ENCODE measurements around the gene HCRTR1.

Gene HCRTR1

DNA sequence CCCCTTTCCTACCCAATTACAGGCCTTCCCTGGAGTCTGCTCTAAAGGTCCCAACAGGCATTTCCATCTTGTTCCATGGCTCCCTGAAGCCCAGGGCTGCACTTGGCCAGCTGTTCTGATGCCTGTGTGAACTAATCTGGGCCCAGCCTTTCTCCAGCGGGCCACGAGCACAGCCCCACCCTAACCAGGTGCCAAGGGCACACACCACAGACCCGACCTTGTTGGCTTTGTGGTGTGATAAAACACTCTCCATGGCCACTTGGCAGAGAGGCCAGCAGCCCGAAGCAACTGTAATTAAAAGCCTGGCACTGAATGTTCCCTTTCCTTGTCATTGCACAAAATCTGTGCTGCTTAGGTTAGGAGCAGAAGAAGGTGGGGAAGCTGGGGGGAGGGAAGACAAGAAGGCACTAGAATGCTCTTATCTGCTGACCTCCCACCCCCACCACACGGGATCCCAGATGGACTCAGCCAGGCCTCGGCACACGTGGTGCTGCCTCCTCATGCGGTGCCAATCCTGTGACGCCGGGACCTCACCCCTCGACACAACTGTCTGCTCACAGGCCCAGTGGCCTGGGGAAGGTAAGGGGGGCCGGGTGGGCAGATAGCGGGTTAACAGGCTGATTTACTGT, 9.9 kb downstream of the HCRTR1 start:
- no peak for DNase-seq

DNA sequence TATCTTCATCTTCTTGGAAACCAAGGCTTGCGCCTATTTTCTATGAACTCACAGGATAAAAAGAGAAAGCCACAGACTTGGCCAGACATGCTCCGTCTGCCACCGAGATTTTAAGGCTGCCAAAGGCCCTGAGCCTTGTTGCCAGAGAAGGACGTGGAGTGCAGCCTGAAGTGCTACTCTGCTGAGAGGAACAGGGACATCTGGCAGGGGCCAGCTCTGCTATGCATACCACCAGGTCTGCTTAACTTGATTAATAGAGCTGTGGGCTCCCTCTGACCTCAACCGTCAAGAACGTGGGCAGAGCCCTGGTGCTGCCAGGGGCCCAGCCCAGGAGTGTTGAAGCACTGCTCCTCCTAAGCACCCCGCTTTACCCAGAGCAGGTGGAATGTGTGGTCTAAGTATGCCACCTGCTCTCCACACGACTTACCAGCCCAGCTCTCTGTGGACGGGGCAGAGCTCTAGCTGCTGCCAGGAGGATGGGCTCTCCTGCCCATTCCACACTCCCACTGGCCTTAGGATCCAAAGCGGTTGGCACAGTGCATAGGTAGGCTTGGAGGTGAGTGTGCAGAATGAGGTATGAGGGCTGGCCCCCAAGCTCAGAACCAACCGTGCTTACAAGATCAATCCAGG, 10.6 kb downstream of the HCRTR1 start:
- no peak for DNase-seq

DNA sequence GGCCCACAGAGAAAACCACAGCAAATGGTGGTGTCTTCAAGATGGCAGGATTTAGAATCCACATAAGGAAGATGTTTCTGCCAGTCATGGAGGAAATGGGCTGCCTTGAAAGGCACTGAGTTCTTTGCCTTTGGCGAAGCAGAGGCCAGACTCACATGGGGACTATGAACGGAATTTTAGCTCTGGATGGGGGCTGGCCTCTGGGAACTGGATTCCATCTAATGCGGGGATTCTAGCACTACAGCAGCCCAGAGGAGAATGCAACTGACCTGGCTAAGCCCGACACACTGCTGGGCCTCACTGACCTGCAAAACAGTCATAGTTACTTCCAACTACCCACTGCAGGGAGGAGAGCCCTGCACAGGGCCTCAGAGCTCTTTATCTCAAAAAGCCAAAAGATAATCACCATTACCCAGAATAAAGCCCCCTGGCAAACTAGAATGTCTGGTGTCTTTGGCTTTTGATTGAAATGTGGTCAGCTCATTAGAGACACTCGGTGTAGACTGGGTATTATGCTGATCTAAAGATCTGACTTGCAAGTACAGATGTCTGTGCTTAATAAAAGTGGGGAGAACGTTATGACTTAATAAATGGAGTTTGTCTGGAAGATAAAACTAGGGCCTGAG, 11.6 kb downstream of the HCRTR1 start:
- DNase-seq = no peak

DNA sequence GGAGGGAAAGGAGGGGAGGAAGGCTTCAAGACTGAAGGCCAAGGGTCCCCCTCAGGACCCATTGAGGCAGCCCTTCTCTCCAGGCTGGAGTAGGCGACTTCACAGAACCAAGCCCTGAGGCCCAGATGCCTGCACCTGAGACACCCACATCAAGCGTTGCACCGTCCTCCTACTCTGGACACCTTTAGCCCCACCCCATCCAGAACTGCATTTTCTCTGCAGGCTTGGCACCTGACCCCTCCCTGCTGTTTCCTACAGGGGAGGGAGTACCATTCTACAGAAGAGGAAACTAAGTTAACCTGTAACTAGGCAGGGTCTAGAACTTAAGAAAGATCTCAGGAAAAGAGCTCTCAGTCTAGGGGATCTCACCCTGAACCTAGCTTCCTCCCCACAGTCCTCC, 15.2 kb downstream of the HCRTR1 start:
- DNase-seq = no peak

DNA sequence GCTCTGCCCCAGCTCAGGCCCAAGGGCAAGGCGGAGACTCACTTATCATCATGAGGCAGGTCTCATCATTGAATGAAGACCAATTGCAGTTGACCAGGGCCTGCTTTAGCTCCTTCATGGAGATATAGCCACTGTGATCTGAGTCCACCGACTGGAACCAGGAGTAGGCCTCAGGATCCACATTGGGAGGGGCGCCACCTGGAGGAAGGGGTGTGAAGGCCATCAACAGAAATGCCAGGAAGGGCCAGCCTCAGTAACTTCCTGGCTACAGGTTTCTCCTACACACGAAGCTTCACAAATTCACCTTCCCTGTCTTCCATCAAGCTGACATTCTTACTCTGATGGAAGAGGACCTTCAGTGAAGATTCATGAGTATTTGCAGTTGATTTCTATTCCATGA, 15.6 kb downstream of the HCRTR1 start:
- no peak for DNase-seq

- no peak for DNase-seq
Observed at GRCh38 chr1:31637915-31638673, 20.6 kb downstream of the HCRTR1 start.

DNA sequence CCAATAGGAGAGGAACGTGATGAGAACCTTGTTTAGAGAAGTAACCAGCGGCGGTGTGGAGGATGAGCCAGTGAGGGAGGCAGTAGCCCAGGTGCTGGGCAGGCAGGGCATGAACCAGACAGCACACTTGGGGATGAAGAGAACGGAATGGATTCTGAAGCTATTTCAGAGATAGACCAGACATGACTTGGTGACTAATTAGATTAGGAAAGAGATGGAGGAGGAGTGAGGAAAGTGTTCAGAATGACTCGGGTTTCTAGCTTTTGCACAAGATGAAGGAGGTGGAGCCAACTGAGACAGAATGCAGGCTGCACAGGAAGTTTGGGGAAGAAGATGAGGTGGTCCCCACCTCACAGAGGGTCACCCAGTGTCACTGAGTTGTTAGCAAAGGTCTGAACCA, 22.1 kb downstream of the HCRTR1 start:
- no peak for DNase-seq

- no peak for DNase-seq
Observed at GRCh38 chr1:31640179-31640578, 22.7 kb downstream of the HCRTR1 start.

DNA sequence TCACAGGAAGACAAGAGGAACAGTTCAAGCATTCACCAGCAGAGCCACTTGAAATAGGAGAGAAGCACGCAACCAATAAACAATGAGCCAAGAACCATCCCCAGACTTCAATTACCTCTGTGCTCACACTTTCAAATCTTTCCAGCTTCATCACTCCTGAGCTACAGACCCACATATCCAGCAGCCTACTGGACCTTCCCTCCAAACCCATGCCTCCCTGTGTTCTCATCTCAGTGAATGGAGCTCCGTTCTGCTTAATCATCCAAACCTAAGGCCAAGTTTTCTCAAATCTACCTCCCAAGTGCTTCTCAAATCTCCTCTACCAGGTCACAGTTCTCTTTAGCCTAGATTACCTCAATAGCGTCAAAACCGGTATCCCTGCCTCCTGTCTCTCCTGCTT, 23.5 kb downstream of the HCRTR1 start:
- no peak for DNase-seq

- no peak for DNase-seq
Observed at GRCh38 chr1:31642366-31642765, 24.9 kb downstream of the HCRTR1 start.

DNA sequence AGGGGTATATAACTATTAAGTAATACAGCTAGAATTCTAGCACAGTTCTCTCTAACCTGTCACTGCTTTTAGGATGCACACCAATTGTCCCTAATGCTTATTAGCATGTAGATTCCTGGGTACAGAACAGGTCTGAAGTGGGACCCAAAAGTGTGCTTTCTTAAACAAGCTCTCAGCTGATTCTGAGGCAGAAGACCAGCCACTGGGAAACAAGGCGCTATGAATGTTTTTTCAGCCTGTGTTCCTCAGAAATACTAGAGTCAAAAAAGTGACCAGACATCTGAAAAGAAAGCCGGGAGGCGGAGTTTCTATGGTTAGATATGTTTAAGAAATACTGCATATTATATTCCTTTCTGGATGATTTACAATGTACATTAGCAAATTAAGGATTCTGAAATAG, 25.4 kb downstream of the HCRTR1 start:
- DNase-seq = no peak

DNA sequence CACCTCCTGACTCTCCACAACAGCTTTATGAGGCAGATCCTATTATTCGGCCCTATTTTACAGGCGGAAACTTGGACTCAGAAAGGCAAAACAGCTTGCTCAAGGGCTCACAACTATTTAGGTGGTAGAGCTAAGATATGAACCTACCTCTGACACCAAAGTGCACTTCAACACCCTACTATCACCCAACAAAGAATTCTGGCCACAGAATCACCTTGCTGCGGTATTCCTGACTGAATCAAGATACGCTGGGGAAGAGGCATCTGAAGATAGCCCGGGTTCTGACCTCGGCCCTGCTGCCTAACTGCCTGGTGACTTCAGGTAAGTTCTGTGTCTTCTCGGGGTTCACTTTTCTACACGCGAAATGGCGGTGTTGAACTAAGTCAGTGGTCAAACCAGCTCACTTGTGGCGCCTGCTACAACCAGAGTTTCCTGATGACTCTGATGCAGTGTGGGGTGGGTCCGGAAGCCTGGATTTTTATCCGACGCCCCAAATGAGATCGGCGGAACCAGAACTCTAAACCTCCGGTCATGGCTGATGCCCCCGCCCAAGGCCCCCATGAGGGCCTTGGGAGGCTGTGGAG, 26.6 kb downstream of the HCRTR1 start:
- DNase-seq = peak; percentile 82

- DNase-seq = peak; percentile 99
Observed at GRCh38 chr1:31644560-31645273, 27.2 kb downstream of the HCRTR1 start, which contains the start of gene PEF1. Gene PEF1, minus strand, starts transcription at chr1:31644876. Its CDS starts 12 bp downstream, at chr1:31644864.

DNA sequence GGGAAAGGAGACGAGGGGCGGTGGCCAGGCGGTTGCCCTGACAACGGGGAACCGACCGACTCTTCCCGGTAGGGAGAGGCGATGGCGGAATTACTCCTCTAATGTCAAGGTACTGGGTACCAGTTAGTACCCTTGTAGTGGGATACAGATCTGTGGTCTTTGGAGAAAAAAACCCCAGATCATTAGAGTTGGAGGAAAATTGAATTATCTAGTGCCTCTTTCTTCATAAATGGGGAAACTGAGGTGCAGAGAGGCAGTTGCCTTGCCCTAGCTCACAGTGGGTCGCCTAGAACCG, 27.7 kb downstream of the HCRTR1 start:
- no peak for DNase-seq

- DNase-seq = no peak
Observed at GRCh38 chr1:31646259-31646960, 28.9 kb downstream of the HCRTR1 start.

DNA sequence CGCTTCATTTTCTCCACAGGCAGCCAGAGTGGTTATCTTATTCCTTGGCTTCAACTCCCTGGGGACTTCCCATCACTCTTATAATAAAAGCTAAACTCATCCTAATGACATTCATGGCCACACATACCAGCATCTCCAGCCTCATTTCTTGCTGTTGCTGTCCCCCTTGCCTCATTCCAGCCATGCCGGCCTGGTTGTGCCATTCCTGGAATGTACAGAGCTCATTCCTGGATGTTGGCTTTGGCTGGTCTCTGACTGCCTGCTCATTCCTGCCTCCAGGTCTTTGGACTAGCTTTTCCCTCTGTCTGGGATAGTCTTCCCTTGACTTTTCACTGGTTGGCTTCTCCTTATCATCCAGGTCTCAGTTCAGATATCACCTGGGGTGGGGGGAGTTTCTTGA, 29.6 kb downstream of the HCRTR1 start:
- DNase-seq = no peak

- no peak for DNase-seq
Observed at GRCh38 chr1:31648190-31648589, 30.7 kb downstream of the HCRTR1 start.

DNA sequence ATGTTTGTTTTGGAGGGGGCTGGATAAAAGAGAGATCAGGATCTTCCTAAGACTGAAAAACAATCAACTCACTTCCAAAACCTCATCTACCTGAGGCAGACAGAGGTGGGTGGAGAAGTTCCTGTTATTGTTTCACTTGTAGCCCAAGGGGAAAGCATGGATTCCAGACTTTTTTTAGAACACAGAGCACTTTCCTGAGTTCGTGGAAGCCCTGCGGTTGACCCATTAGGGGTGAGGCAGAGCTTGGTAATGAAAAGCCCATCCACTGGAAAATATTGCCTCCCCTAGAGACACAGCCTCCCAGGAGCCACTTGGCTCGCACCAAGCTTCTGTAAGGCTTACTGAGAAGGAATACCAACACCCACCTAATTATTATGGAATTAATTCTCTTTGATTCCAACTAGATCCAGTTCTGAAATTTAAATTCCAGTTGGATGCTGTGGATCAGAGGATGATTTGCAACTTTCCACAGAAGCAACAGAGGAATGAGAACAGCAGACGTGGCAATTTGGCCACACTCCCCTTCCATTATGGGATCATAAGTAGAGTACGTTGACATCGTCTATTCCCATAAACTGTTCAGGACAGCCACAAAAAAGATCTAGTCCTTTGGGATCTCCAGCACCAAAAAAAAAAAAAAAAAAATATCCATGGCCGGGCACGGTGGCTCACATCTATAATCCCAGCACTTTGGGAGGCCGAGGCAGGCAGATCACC, 31.3 kb downstream of the HCRTR1 start:
- no peak for DNase-seq

DNA sequence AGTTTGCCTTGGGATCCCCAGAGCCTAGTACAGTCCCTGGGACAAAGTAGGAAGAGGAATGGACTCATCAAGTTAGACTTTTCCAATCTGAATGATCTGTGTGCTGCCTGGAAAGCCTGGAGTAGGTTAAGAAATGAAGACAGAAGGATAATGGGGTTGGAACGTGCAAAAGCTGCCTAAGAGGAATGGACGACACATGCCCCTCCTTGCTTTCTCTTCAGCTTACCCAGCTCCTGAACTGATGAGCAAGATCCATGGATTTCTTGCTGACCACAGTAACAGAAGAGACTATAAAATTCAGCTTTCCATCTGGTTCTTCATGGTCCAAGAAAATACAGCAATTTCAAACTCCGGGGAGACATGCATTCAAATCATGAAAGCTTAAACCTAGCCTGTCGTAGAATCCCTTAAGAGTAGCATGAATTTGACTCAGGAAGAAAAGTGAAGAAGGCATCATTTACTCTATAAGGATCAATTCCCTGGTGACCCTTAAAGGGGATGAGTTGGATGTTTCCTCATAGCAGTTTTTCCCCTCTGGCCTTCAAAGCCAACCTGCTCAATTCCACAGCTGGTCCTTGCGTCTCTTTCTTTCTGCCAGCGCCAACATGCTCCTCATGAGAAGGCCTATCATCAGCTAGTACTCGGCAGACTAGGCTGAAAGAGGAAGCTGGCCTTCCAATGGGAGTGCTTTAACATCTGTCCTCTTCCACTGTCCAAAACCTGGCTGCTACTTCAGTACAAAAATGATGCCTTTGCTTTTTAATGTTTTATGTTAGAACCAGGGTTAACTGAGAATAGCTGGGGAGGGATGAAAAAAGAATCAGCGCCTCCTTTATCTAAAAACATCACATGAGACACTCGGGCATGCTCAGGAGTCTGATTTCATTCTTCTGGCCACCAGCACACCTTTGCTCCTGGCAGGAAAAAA, 32.9 kb downstream of the HCRTR1 start:
- no peak for DNase-seq

- no peak for DNase-seq
Observed at GRCh38 chr1:31651089-31651420, 33.6 kb downstream of the HCRTR1 start.

DNA sequence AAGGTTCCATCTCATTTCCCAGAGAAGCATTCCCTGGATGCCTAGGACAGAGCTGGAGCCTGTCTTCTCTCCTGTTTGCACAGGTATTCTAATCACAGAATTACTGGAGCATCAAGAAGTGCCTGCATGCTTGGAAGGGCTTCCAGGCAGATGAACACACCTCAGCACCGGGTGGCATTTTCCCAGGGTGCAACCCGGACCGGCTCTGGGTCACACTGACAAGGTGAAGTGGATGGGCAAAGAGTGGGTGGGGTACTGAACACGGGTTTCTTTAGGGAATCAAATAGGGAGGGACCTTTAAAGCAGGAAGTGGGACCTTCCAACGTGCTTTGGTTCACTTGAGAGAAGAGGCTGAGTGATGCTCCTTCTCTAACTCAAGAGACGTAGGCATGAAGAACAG, 34.3 kb downstream of the HCRTR1 start:
- no peak for DNase-seq

All from CD4-positive, alpha-beta T cell treated with Interleukin-21 for 1 hour (primary cell).